Skeletal muscle tissue (tissue), 4 donors: Measurements from ENCODE around the gene ADAMTS17. TPM values are rescaled to one million over a fixed set of nuclear protein-coding genes. Genes with fewer than 3 reads are reported as not detected.

ENCODE experiments used
- H3K27ac ChIP-seq: one replicate; pipeline ENCODE4 v1.7.0; 2013; ENCODE audit warnings: mild to moderate bottlenecking, low read depth, low read length, inconsistent platforms
- H3K27me3 ChIP-seq, 3 donors: one replicate each; pipeline ENCODE4 v1.7.0; 2013; ENCODE audit warnings: low read length in 3 of 3; ENCODE audit not compliant: control insufficient read depth in 3 of 3, insufficient read depth in 3 of 3
- H3K36me3 ChIP-seq, 3 donors: one replicate each; pipeline ENCODE4 v1.7.0; 2013; ENCODE audit warnings: low read length in 3 of 3; ENCODE audit not compliant: control insufficient read depth in 3 of 3, insufficient read depth in 3 of 3
- H3K4me1 ChIP-seq, 3 donors: one replicate each; pipeline ENCODE4 v1.7.0; 2013; ENCODE audit warnings: low read length in 3 of 3, mild to moderate bottlenecking in 3 of 3; ENCODE audit not compliant: control insufficient read depth in 3 of 3, insufficient read depth in 3 of 3
- H3K4me3 ChIP-seq, 3 donors: one replicate each; pipeline ENCODE4 v1.7.0; 2013; ENCODE audit warnings: low read length in 3 of 3
- H3K9ac ChIP-seq, 3 donors: one replicate each; pipeline ENCODE4 v1.7.0; 2013; ENCODE audit warnings: low read length in 3 of 3, mild to moderate bottlenecking in 3 of 3, moderate library complexity in 2 of 3, low read depth in 1 of 3
- H3K9me3 ChIP-seq, 3 donors: one replicate each; pipeline ENCODE4 v1.7.0; 2013; ENCODE audit warnings: low read length in 3 of 3; ENCODE audit not compliant: control insufficient read depth in 3 of 3
- total RNA-seq: library from RNA; depleted of rRNA; stranded (reverse); fragments of >200 nt; gene quantifications from one replicate; pipeline ENCODE4 v1.2.3, GENCODE V29; 2014
- donor health status: Osteomylitis.

The ADAMTS17 gene
- total RNA-seq, 1 donor from 2014 or later = 5.7 TPM

- H3K27ac ChIP-seq = peak overlapping the region; percentile 56
- no peaks in the 10 kb centered on the region for H3K27me3 ChIP-seq
- peaks cover 13 to 14% (median 13%) of the 10 kb centered on the region in 3 donors for H3K4me1 ChIP-seq
- peaks cover 0 to 2% (median 0%) of the 10 kb centered on the region in 3 donors for H3K36me3 ChIP-seq
- H3K9ac ChIP-seq = peak overlapping the region; percentile 16 to 55 (median 30)
- no peaks in the 10 kb centered on the region for H3K9me3 ChIP-seq
- peak overlapping the region; percentile 2 to 54 (median 30) for H3K4me3 ChIP-seq
Observed at GRCh38 chr15:100043068-100043641, 298.6 kb downstream of the ADAMTS17 start.

- Histone ChIP-seq H3K4me1 (peaks cover 13 to 14% (median 13%) of the 10 kb centered on the region in 3 donors), H3K9ac (peak overlapping the region in 1 of 3 donors; percentile 16), H3K4me3 (peak overlapping the region; percentile 2 to 54 (median 14)), H3K27ac (peak overlapping the region; percentile 56), H3K9me3 (no peaks in the 10 kb centered on the region), H3K36me3 (peaks cover 0 to 1% (median 0%) of the 10 kb centered on the region in 3 donors), H3K27me3 (no peaks in the 10 kb centered on the region)
Observed at GRCh38 chr15:100042558-100042957, 299.2 kb downstream of the ADAMTS17 start.

- H3K27me3 ChIP-seq = no peaks in the 10 kb centered on the region
Observed at GRCh38 chr15:100041127-100041828, 300.5 kb downstream of the ADAMTS17 start.

GRCh38 chr15:100039994-100040393 is 301.8 kb downstream of the ADAMTS17 start:
- no peak overlapping the region for H3K27ac ChIP-seq
- H3K36me3 ChIP-seq = no peaks in the 10 kb centered on the region
- no peak overlapping the region for H3K4me3 ChIP-seq
- peaks cover 13 to 14% (median 13%) of the 10 kb centered on the region in 3 donors for H3K4me1 ChIP-seq
- H3K9me3 ChIP-seq = no peaks in the 10 kb centered on the region
- H3K9ac ChIP-seq = no peak overlapping the region
- H3K27me3 ChIP-seq = no peaks in the 10 kb centered on the region

More at GRCh38 chr15:100041127-100041828, 300.5 kb downstream of the ADAMTS17 start:
- Histone ChIP-seq H3K36me3 (no peaks in the 10 kb centered on the region), H3K9ac (no peak overlapping the region), H3K9me3 (no peaks in the 10 kb centered on the region), H3K27ac (no peak overlapping the region), H3K4me1 (peaks cover 13 to 14% (median 13%) of the 10 kb centered on the region in 3 donors), H3K4me3 (no peak overlapping the region)

GRCh38 chr15:100038736-100039135 is 303.0 kb downstream of the ADAMTS17 start:
- no peak overlapping the region for H3K9ac ChIP-seq
- no peaks in the 10 kb centered on the region for H3K27me3 ChIP-seq
- peaks cover 11 to 20% (median 16%) of the 10 kb centered on the region in 3 donors for H3K4me1 ChIP-seq
- H3K27ac ChIP-seq = no peak overlapping the region
- no peak overlapping the region for H3K4me3 ChIP-seq
- no peaks in the 10 kb centered on the region for H3K9me3 ChIP-seq
- no peaks in the 10 kb centered on the region for H3K36me3 ChIP-seq

- H3K27ac ChIP-seq = no peak overlapping the region
- H3K4me3 ChIP-seq = no peak overlapping the region
- H3K27me3 ChIP-seq = no peaks in the 10 kb centered on the region
- H3K4me1 ChIP-seq = peaks cover 7 to 15% (median 12%) of the 10 kb centered on the region in 3 donors
- no peak overlapping the region for H3K9ac ChIP-seq
- H3K9me3 ChIP-seq = no peaks in the 10 kb centered on the region
- H3K36me3 ChIP-seq = no peaks in the 10 kb centered on the region
Observed at GRCh38 chr15:100037901-100038300, 303.9 kb downstream of the ADAMTS17 start.

- no peaks in the 10 kb centered on the region for H3K27me3 ChIP-seq
- H3K4me3 ChIP-seq = no peak overlapping the region
- peaks cover 2 to 10% (median 6%) of the 10 kb centered on the region in 3 donors for H3K4me1 ChIP-seq
- H3K9me3 ChIP-seq = no peaks in the 10 kb centered on the region
- H3K27ac ChIP-seq = no peak overlapping the region
- H3K9ac ChIP-seq = no peak overlapping the region
- no peaks in the 10 kb centered on the region for H3K36me3 ChIP-seq
Observed at GRCh38 chr15:100036015-100036414, 305.8 kb downstream of the ADAMTS17 start.

GRCh38 chr15:100034191-100034590 is 307.6 kb downstream of the ADAMTS17 start:
- Histone ChIP-seq H3K27me3 (no peaks in the 10 kb centered on the region), H3K27ac (no peak overlapping the region), H3K4me1 (peaks cover 7 to 18% (median 16%) of the 10 kb centered on the region in 3 donors), H3K9me3 (no peaks in the 10 kb centered on the region), H3K9ac (no peak overlapping the region), H3K4me3 (no peak overlapping the region), H3K36me3 (no peaks in the 10 kb centered on the region)

GRCh38 chr15:100033140-100033857 is 308.5 kb downstream of the ADAMTS17 start:
- Histone ChIP-seq H3K9ac (no peak overlapping the region), H3K36me3 (no peaks in the 10 kb centered on the region), H3K9me3 (no peaks in the 10 kb centered on the region), H3K27me3 (no peaks in the 10 kb centered on the region), H3K4me3 (no peak overlapping the region), H3K27ac (peak overlapping the region; percentile 27), H3K4me1 (peaks cover 10 to 24% (median 16%) of the 10 kb centered on the region in 3 donors)
